ENCODE data around the gene GLIPR2. TPM values are rescaled to one million over a fixed set of nuclear protein-coding genes. Genes with fewer than 3 reads are reported as not detected.

GLIPR2 gene
- total RNA-seq, 4 donors from 2014 or later, result 13.6 to 71.1 (median 42.2) TPM

DNA sequence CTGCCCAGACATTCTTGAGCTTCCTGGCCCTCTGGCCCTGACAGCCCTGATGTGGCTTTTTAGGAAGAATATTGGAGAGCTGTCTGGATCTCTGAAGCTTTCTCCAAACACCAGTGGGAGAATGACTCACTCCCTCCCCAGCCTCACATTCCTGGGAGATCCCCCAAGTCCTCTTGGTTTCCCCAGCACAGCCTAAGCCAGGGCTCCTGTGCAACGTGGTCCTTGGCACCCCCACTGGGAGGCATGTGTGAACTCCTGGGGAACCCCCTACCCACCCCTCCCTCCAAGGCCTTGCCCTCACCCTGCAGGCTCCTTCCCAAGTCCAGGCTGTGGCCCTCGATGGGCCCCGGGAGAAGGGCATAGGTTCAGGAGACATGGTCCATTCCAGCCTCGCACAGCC is 12.7 kb downstream of the GLIPR2 start:
- ATAC-seq (ENCODE audit: low FRiP score) (peak; percentile 72), DNase-seq (ENCODE audit: low spot score) (no peak)
- TF ChIP-seq, protein P1, sequence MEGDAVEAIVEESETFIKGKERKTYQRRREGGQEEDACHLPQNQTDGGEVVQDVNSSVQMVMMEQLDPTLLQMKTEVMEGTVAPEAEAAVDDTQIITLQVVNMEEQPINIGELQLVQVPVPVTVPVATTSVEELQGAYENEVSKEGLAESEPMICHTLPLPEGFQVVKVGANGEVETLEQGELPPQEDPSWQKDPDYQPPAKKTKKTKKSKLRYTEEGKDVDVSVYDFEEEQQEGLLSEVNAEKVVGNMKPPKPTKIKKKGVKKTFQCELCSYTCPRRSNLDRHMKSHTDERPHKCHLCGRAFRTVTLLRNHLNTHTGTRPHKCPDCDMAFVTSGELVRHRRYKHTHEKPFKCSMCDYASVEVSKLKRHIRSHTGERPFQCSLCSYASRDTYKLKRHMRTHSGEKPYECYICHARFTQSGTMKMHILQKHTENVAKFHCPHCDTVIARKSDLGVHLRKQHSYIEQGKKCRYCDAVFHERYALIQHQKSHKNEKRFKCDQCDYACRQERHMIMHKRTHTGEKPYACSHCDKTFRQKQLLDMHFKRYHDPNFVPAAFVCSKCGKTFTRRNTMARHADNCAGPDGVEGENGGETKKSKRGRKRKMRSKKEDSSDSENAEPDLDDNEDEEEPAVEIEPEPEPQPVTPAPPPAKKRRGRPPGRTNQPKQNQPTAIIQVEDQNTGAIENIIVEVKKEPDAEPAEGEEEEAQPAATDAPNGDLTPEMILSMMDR (IDR thresholded peaks at IDR 0.05), result no peak

GRCh38 chr9:36150574-36151315 is 14.2 kb downstream of the GLIPR2 start:
- no peak for ATAC-seq (ENCODE audit: low FRiP score)
- no peak for DNase-seq (ENCODE audit: low spot score)
- TF ChIP-seq, protein P1 (IDR thresholded peaks at IDR 0.05), result no peak

GRCh38 chr9:36151316-36152210 is 15.0 kb downstream of the GLIPR2 start:
- DNase-seq (ENCODE audit: low spot score) (no peak), ATAC-seq (ENCODE audit: low FRiP score) (no peak)
- TF ChIP-seq, protein P1 (IDR thresholded peaks at IDR 0.05), result no peak

DNA sequence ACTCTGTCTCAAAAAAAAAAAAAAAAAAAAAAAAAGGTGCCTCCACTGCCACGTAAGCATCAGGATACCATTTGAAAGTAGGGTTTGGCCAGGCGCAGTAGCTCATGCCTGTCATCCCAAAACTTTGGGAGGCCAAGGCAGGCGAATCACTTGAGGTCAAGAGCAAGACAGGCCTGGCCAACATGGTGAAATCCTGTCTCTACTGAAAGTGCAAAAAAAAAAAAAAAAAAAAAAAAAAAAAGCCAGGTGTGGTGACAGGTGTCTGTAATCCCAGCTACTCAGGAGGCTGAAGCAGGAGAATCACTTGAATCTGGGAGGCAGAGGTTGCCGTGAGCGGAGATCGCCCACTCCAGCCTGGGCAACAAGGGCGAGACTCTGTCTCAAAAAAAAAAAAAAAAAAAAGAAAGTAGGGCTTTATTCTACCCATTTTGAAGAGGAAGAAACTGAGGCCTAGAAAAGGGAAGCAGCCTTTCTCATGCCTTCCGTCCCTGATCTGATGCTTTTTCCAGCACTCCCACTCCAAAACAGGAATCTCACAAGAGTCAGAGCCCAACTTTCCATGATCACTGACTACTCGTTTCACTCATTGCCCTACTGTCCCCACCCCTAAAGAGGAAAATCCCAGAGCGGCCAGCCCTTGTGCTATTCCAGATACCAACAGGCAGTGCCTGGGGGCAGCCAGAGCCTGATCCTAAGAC is 16.4 kb downstream of the GLIPR2 start:
- TF ChIP-seq, protein P1 (IDR thresholded peaks at IDR 0.05), result no peak
- DNase-seq (ENCODE audit: low spot score) (no peak), ATAC-seq (ENCODE audit: low FRiP score) (no peak)

GRCh38 chr9:36153746-36154145 is 17.2 kb downstream of the GLIPR2 start:
- TF ChIP-seq, protein P1 (IDR thresholded peaks at IDR 0.05), result no peak
- DNase-seq (ENCODE audit: low spot score) (no peak), ATAC-seq (ENCODE audit: low FRiP score) (no peak)

- peak; percentile 81 for ATAC-seq (ENCODE audit: low FRiP score)
- TF ChIP-seq, protein P1 (IDR thresholded peaks at IDR 0.05), result no peak
- no peak for DNase-seq (ENCODE audit: low spot score)
These were observed 17.9 kb downstream of the GLIPR2 start for GRCh38 chr9:36154331-36154952.

Measured in omental fat pad (tissue), 4 donors.